IMR-90 (cell line): ENCODE measurements around the gene ADAMTS17. TPM values are rescaled to one million over a fixed set of nuclear protein-coding genes. Genes with fewer than 3 reads are reported as not detected.

Experiments used
- ATAC-seq: fragments of 200-7000 bp; cut with Tn5 transposase; 2 replicates; pipeline ENCODE4 v1.9.1; 2020; ENCODE audit warnings: low read depth, mild to moderate bottlenecking, moderate library complexity
- BruUV-seq: library from RNA; stranded (reverse); fragments of 400-500 nt; replicated peaks from 2 replicates; lab custom pipeline; 2021; lab: Mats Ljungman, UMichigan
- CTCF ChIA-PET: fragments of 300-600 bp; formaldehyde crosslinking; extraction: SDS; loops from one replicate; lab custom pipeline; 2021; ENCODE audit warnings: antibody characterized with exemption; lab: Yijun Ruan, JAX
- POLR2A ChIA-PET: fragments of 300-600 bp; sonication (Branson Sonifier 250); formaldehyde crosslinking; loops from one replicate; lab custom pipeline; 2022; ENCODE audit warnings: antibody characterized with exemption; ENCODE audit not compliant: unreplicated experiment; lab: Charles Lee
- DNase-seq: peaks from one replicate; pipeline ENCODE4 v3.0.0; 2013
- H2AFZ ChIP-seq: replicated peaks from 2 replicates; pipeline ENCODE3; 2013; ENCODE audit warnings: low read length, mild to moderate bottlenecking; ENCODE audit not compliant: poor library complexity
- H2AK5ac ChIP-seq: 2 replicates; pipeline ENCODE4 v1.6.1; 2013; ENCODE audit warnings: low read depth, low read length, inconsistent platforms
- H2AK9ac ChIP-seq: replicated peaks from 2 replicates; pipeline ENCODE3; 2013; ENCODE audit warnings: mild to moderate bottlenecking, low read depth, low read length, moderate library complexity; ENCODE audit not compliant: poor library complexity
- H2BK120ac ChIP-seq: 2 replicates; pipeline ENCODE4 v1.6.1; 2013; ENCODE audit warnings: low read depth, low read length, inconsistent platforms
- H2BK15ac ChIP-seq: 3 replicates; pipeline ENCODE4 v1.6.1; 2013; ENCODE audit warnings: low read depth, low read length, inconsistent platforms
- H2BK20ac ChIP-seq: 2 replicates; pipeline ENCODE4 v1.6.1; 2013; ENCODE audit warnings: low read depth, mild to moderate bottlenecking, inconsistent platforms, low read length, moderate library complexity
- H2BK5ac ChIP-seq: 2 replicates; pipeline ENCODE4 v1.6.1; 2013; ENCODE audit warnings: mild to moderate bottlenecking, low read depth, low read length, inconsistent platforms; ENCODE audit not compliant: poor library complexity, severe bottlenecking
- H3K14ac ChIP-seq: replicated peaks from 2 replicates; pipeline ENCODE4 v1.6.1; 2013; ENCODE audit warnings: low read depth, low read length, inconsistent platforms
- H3K18ac ChIP-seq: 2 replicates; pipeline ENCODE4 v1.6.1; 2013; ENCODE audit warnings: low read depth, low read length, control low read depth
- H3K23ac ChIP-seq: 2 replicates; pipeline ENCODE4 v1.6.1; 2013; ENCODE audit warnings: low read depth, low read length, inconsistent platforms
- H3K27ac ChIP-seq: 2 replicates; pipeline ENCODE4 v1.5.1; 2013; ENCODE audit warnings: mild to moderate bottlenecking, control low read depth, low read length; ENCODE audit not compliant: insufficient read depth
- H3K27me3 ChIP-seq: 2 replicates; pipeline ENCODE4 v1.6.1; 2013; ENCODE audit warnings: low read length; ENCODE audit not compliant: control insufficient read depth, insufficient read depth
- H3K36me3 ChIP-seq: 2 replicates; pipeline ENCODE4 v1.6.1; 2013; ENCODE audit warnings: low read length, mixed read lengths; ENCODE audit not compliant: control insufficient read depth, insufficient read depth
- H3K4ac ChIP-seq: 2 replicates; pipeline ENCODE4 v1.6.1; 2013; ENCODE audit warnings: low read depth, low read length, inconsistent platforms
- H3K4me1 ChIP-seq: 2 replicates; pipeline ENCODE4 v1.6.1; 2013; ENCODE audit warnings: low read length, mixed read lengths; ENCODE audit not compliant: control insufficient read depth, insufficient read depth
- H3K4me2 ChIP-seq: 2 replicates; pipeline ENCODE4 v1.6.1; 2013; ENCODE audit warnings: low read depth, mild to moderate bottlenecking, control low read depth, low read length, moderate library complexity
- H3K4me3 ChIP-seq: 2 replicates; pipeline ENCODE4 v1.5.1; 2013; ENCODE audit warnings: low read depth, mild to moderate bottlenecking, control low read depth, low read length, moderate library complexity; ENCODE audit not compliant: insufficient read depth
- H3K56ac ChIP-seq: 2 replicates; pipeline ENCODE4 v1.6.1; 2013; ENCODE audit warnings: low read length, inconsistent platforms; ENCODE audit not compliant: insufficient read depth; ENCODE audit errors: extremely low read depth
- H3K79me1 ChIP-seq, 2 experiments: 2 replicates each; pipeline ENCODE4 v1.6.1; 2013; ENCODE audit warnings: low read length in 2 of 2, inconsistent platforms in 1 of 2, low read depth in 1 of 2
- H3K9ac ChIP-seq: 2 replicates; pipeline ENCODE4 v1.6.1; 2013; ENCODE audit warnings: low read depth, low read length, control low read depth
- H3K9me1 ChIP-seq: 2 replicates; pipeline ENCODE4 v1.6.1; 2013; ENCODE audit warnings: low read length, inconsistent platforms; ENCODE audit not compliant: insufficient read depth
- H3K9me3 ChIP-seq: 2 replicates; pipeline ENCODE4 v1.6.1; 2013; ENCODE audit warnings: low read length; ENCODE audit not compliant: control insufficient read depth, insufficient read depth
- H4K20me1 ChIP-seq: 2 replicates; pipeline ENCODE4 v1.6.1; 2013; ENCODE audit warnings: low read length, inconsistent platforms; ENCODE audit not compliant: insufficient read depth
- H4K5ac ChIP-seq: 2 replicates; pipeline ENCODE4 v1.6.1; 2013; ENCODE audit warnings: mild to moderate bottlenecking, low read depth, low read length, control low read depth
- H4K8ac ChIP-seq, 2 experiments: 2 replicates each; pipeline ENCODE4 v1.6.1; 2013; ENCODE audit warnings: low read depth in 2 of 2, low read length in 2 of 2, control low read depth in 1 of 2, inconsistent platforms in 1 of 2
- H4K91ac ChIP-seq: 2 replicates; pipeline ENCODE4 v1.6.1; 2013; ENCODE audit warnings: low read depth, low read length, inconsistent platforms; ENCODE audit not compliant: insufficient read depth
- BHLHE40 ChIP-seq: fragments of 150-350 bp; IDR thresholded peaks from 2 replicates; pipeline ENCODE4 v1.6.1; 2016; ENCODE audit warnings: mild to moderate bottlenecking, low read depth, low read length
- CEBPB ChIP-seq: IDR thresholded peaks from 2 replicates; pipeline ENCODE4 v1.6.1; 2012; ENCODE audit warnings: low read depth, low read length, improper control_type of control experiment
- CHD1 ChIP-seq: IDR thresholded peaks from 2 replicates; pipeline ENCODE4 v1.6.1; 2012; ENCODE audit warnings: low read depth, low read length, improper control_type of control experiment
- ELK1 ChIP-seq: fragments of 150-350 bp; IDR thresholded peaks from 2 replicates; pipeline ENCODE4 v1.6.1; 2016; ENCODE audit warnings: low read depth, mild to moderate bottlenecking, low read length, moderate library complexity, borderline replicate concordance
- FOS ChIP-seq: fragments of 150-350 bp; IDR thresholded peaks from 2 replicates; pipeline ENCODE4 v1.6.1; 2016; ENCODE audit warnings: low read depth, low read length
- MAFK ChIP-seq: IDR thresholded peaks from 2 replicates; pipeline ENCODE4 v1.6.1; 2012; ENCODE audit warnings: low read depth, low read length, improper control_type of control experiment
- MXI1 ChIP-seq: IDR thresholded peaks from 2 replicates; pipeline ENCODE4 v1.6.1; 2012; ENCODE audit warnings: low read depth, mild to moderate bottlenecking, low read length, moderate library complexity, borderline replicate concordance
- POLR2A ChIP-seq: IDR thresholded peaks from 2 replicates; pipeline ENCODE4 v1.6.1; 2012; ENCODE audit warnings: mild to moderate bottlenecking, low read depth, low read length
- RAD21 ChIP-seq: IDR thresholded peaks from 2 replicates; pipeline ENCODE4 v1.6.1; 2012; ENCODE audit warnings: low read length, improper control_type of control experiment
- RCOR1 ChIP-seq: IDR thresholded peaks from 2 replicates; pipeline ENCODE4 v1.6.1; 2012; ENCODE audit warnings: mild to moderate bottlenecking, low read length, improper control_type of control experiment; ENCODE audit not compliant: insufficient replicate concordance
- SMC3 ChIP-seq: fragments of 150-350 bp; IDR thresholded peaks from 2 replicates; pipeline ENCODE4 v1.6.1; 2016; ENCODE audit warnings: low read depth, mild to moderate bottlenecking, antibody characterized with exemption, low read length, moderate library complexity
- WGBS, 2 experiments: methylation state at CpG; one replicate each; pipeline versions ENCODE4 v1.1.5 to v1.1.7; 2013; ENCODE audit warnings: missing lambda C conversion rate in 2 of 2; ENCODE audit not compliant: insufficient read length in 1 of 2; ENCODE audit errors: extremely low coverage in 2 of 2; 5-methylcytosine and 5-hydroxymethylcytosine counted together
- dilution Hi-C: fragments of 300-500 bp; cut with HindIII; formaldehyde crosslinking; loops from one replicate; pipeline ENCODE4 v1.14.3; 2018; ENCODE audit warnings: low sequenced_read_pairs; ENCODE audit not compliant: unreplicated experiment
- in situ Hi-C: fragments of 300-500 bp; cut with MboI; formaldehyde crosslinking; loops from 3 replicates; pipeline ENCODE4 v1.14.3; 2019; ENCODE audit warnings: low sequenced_read_pairs, inconsistent platforms, mixed read lengths
- intact Hi-C: fragments of 100-400 bp; cut with micrococcal nuclease; formaldehyde crosslinking; loops from 2 replicates; pipeline ENCODE4 v1.10.0; 2022
- polyA plus RNA-seq, 3 experiments: library from polyadenylated mRNA; depleted of rRNA; stranded (reverse); fragments of >200 nt; gene quantifications; 2 replicates each; pipeline ENCODE4 v1.2.3, GENCODE V29; 2012; ENCODE audit warnings: low replicate concordance in 1 of 3
- total RNA-seq: library from RNA; depleted of rRNA; stranded (reverse); fragments of >200 nt; gene quantifications from 2 replicates; pipeline ENCODE4 v1.2.3, GENCODE V29; 2012

The ADAMTS17 gene
- total and polyA plus RNA-seq, 2 of the 4 experiments (the other 2 are of a cell fraction) = 0.03 TPM; not detected in 1

- no peak overlapping the region for H3K4ac ChIP-seq
- H3K9ac ChIP-seq = no peak overlapping the region
- ATAC-seq = no peak
- no peak overlapping the region for H2BK5ac ChIP-seq
- H3K4me3 ChIP-seq = no peak overlapping the region
- intact Hi-C loops (no loop called here), dilution Hi-C loops (no loop called here), in situ Hi-C loops (no loop called here)
- no peak overlapping the region for H4K91ac ChIP-seq
- no peak overlapping the region for H3K14ac ChIP-seq
- H2AFZ ChIP-seq = no peak overlapping the region
- H3K27me3 ChIP-seq = no peaks in the 10 kb centered on the region
- no peak overlapping the region for H3K27ac ChIP-seq
- no peak overlapping the region for H4K5ac ChIP-seq
- H3K18ac ChIP-seq = no peak overlapping the region
- no peaks in the 10 kb centered on the region for H3K4me1 ChIP-seq
- H3K79me1 ChIP-seq = no peaks in the 10 kb centered on the region
- no peak overlapping the region for H2BK120ac ChIP-seq
- H4K20me1 ChIP-seq = no peaks in the 10 kb centered on the region
- ChIA-PET POLR2A (no interaction called here), CTCF (no interaction called here)
- TF ChIP-seq SMC3 (no peak), MXI1 (no peak), CEBPB (no peak), MAFK (no peak), ELK1 (no peak), FOS (no peak), BHLHE40 (no peak), POLR2A (no peak), RCOR1 (no peak), RAD21 (no peak), CHD1 (no peak)
- H3K56ac ChIP-seq = no peak overlapping the region
- BruUV-seq = no TSS peak
- H3K36me3 ChIP-seq = no peaks in the 10 kb centered on the region
- H2BK15ac ChIP-seq = no peak overlapping the region
- no peak overlapping the region for H2BK20ac ChIP-seq
- H3K9me3 ChIP-seq = peaks cover 41% of the 10 kb centered on the region
- no peak for DNase-seq
- 75% methylated on average over 4 of the region's 11 CpGs; no CpG with 5 or more reads in 1 of the 2 experiments for WGBS, 2 experiments
- no peak overlapping the region for H2AK9ac ChIP-seq
- no peaks in the 10 kb centered on the region for H3K9me1 ChIP-seq
- no peak overlapping the region for H3K4me2 ChIP-seq
- H4K8ac ChIP-seq = no peak overlapping the region
- no peak overlapping the region for H3K23ac ChIP-seq
- no peak overlapping the region for H2AK5ac ChIP-seq
Measured at GRCh38 chr15:99973351-99973750, 368.4 kb downstream of the ADAMTS17 start.
